Tongue (tissue), 2 donors: Measurements from ENCODE around the gene FGF14. TPM values are rescaled to one million over a fixed set of nuclear protein-coding genes. Genes with fewer than 3 reads are reported as not detected.

Experiments
- small RNA-seq: library from RNA; depleted of rRNA; stranded (forward); fragments of <200 nt; gene quantifications from one replicate; pipeline ENCODE3, GENCODE V24; 2014; ENCODE audit warnings: low replicate concordance
- total RNA-seq: library from RNA; depleted of rRNA; stranded (reverse); fragments of >200 nt; gene quantifications from one replicate; pipeline ENCODE4 v1.2.3, GENCODE V29; 2014

FGF14 gene
- total RNA-seq, 1 donor from 2014 or later, result 0.21 TPM

Small RNA genes lying within 50 kb of the gene (small RNA-seq; reads per million reads assigned to genes)
- gene MIR2681 (0.10 reads per million), gene MIR4705 (0.05 reads per million), gene RNU1-24P (not detected), gene RNY1P2 (not detected), gene RPL39P29 (not detected)

Other genes starting within 250 kb of the FGF14 start
- gene TPP2, start 194.9 kb upstream of the FGF14 start, total RNA-seq, result 60.0 TPM